Epidermal melanocyte (primary cell): ENCODE results near the gene CXCR5.
A peak's percentile ranks its signal among the peaks of the same experiment; 100 is the strongest.

Experiments used
- DNase-seq: peaks from one replicate; pipeline ENCODE4 v3.0.0; 2011; ENCODE audit warnings: low spot score; ENCODE audit not compliant: insufficient read length

Gene CXCR5

DNA sequence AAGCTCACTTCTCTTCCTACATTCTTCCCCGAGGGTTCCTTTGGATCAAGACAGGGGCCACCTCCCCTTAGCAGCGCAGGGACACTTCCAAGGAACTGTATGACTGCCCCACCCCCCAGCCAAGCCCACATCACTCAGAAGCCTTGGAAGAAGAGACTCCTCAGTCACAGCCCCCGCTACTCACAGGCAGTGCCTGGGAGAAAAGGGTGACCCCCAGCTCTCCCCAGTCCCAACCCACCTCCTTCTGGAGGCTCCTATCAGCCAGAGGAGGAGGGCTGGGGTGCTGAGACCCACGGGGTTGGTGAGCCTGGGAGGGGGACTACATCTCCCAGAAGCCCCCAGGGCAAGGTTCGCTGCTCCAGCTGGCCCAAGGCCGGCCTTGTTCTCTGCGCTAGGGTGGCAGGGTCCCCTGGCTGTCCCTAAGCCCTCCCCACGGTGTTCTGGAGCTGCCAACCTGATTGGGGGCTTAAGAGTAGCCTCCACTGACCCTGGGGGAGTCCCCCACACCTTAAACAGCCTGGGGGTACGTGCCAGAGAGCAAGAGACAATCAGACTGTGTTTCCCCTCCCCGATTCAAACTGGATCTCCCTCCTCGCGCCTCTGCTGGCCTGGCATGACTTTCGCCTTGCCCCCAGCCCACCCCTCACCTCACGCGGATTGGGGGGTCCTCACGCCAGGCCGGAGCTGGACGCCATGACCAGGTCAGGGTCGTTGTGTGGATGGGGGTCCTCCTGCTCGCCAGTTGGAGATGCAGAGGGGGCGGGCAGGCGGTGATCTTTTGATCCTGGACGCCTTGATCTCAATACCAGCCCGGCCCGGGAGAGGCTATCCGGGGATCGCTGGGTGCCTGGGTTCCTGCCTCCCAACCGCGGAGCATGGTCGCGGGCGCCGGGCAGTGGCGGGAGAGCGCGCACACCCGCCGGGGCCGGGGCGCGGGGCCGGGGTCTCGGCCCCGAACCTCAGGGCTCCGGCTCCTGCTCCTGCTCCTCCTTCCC is 41.2 kb downstream of the CXCR5 start:
- DNase-seq = peak; percentile 71

DNA sequence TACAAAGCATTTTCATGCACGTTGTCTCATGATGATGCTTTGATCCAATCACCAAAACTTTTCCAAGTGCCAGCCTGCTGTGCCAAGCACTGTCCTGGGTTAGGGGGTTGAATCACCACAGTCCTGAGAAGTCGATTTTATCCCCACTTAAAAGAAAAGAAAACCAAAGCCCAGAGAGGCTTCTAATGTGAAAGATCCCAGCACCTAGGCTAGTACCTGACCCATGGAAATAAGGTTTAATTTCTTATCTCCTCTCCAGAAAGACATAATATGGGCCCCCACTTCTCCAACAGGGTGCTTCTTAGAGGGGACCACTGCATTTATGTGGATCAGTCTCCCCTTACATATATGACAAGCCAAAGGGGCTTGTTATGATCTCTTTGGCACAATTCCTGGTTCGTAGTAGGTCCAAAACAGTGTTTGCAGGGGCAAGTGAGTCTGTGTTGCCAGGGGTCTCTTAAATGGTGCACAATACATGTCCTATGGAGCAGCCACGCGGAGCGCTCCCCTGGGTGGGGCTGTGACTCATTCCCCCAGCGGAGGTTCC is 43.9 kb downstream of the CXCR5 start:
- DNase-seq = no peak

DNA sequence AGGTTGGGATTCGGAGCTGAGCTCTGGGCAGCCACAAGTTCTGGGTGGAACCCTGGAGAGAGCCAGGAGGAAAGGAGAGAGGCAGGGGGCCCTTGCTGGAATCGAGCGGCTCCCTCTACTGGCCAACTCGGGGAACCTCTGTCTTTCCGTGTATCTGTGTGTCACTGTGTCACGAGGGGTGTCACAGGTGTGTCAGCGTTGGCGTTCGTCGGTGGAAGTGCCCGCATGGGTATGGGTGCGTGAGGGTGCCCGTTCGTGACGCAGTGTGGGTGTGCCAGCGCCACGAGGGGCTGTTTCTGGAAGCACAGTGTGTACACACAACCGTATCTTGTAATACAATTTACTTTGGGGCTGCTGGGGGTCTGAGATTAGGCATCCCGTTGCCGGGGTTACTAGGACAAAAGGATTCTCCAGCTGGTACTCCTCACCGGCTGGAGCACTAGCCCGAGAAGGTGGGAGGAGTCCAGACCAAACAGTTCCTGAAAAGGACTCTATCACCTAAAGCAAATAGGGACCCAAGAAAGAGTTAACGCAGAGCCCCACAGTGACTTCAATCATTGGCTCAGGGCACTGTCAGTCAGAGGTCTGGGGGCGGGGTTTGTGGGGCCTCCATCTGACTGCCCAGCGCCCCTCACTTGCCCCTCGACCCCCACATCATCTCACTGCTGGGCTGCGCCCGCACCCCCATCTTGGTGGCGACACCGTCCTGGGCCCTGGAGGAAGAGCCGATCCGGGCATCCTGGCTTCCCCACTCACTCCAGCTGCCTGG is 44.6 kb downstream of the CXCR5 start:
- peak; percentile 97 for DNase-seq

DNA sequence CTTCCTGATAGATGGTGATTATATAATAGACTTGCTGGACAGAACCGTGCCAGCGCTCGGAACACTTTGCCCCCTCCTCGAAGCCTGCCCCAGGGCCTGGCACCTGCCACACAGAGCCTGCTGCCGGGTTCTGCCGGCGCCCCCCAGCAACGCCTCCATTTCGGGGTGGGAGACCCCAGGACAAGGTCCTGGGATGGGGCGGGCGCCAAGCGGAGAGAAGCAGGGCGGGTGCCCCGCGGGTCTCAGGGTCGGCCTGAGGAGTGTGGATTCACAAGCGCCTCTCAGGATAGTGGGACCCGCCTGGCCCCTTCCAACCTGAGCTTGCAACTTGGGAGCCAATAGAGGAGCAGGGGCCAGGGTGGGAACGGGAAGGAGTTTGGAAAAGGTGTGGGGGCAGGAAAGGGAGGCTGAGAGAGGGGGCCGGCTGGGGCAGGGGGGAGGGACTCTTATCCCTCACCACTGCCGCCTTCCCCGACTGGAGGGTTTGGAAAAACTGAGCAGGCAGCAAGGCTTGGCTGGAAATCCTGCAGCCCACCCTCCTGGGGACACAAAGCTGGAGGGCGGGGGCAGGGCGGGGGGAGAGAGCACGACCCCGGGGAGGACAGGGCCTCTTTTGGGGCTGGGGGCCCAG is 45.3 kb downstream of the CXCR5 start:
- DNase-seq = no peak

DNA sequence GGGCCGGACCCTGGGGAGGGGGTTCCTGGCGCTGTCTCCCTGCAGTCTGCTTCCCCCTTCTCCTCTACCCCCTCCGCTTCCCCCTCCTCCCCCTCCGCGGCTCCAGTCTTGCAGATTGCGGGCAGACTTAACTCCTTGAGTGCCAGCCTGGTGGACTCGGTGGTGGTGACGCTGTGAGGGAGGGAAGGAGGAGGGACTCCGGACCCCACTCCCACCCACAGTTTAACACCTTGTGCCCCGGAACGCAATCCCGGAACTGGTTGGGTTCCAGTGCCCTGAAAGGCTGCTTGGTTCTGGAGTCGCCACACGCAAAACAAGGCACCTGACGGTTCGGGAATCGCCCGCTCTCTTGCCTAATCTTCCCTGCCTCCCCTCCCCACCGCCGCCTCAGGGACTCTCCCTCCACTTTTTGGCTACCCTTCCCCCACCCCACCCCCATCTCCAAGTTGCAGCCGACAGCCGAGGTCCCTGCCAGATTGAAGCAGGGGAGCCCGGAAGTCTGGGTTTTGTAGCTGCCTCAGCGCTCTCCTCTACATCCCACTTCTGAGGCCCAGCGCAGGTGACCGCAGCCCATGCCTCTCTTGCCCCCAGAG is 45.9 kb downstream of the CXCR5 start:
- DNase-seq = peak; percentile 77

DNA sequence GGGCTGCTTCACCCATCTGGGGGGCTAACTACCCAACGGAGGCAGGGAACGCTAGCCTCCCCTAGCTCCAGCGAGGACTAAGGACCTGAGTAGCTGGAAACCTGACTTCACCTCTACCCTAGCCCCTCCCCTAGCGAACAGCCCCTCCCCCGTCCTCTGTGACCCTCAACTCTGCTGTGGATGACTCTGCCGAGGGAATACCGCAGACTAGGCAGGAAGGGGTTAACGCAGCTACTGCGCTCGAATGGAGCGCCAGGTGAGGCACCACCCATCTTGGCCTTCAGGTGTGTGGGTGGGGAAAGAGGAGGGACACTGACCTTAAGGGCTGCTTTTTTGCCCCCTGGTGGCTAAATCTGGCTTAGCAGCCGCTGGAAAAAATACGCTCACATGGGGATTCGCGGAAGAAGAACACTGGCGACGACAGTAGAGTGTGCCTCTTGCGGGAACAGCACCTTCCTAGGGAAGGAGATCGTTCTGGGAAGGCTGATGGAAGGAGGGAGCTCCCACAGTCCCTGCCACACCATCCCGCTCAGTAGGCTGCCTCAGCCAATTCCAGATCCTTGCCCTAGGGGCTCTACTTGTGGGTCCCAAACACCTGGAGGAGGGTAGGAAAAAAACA is 46.5 kb downstream of the CXCR5 start:
- DNase-seq = peak; percentile 68

DNA sequence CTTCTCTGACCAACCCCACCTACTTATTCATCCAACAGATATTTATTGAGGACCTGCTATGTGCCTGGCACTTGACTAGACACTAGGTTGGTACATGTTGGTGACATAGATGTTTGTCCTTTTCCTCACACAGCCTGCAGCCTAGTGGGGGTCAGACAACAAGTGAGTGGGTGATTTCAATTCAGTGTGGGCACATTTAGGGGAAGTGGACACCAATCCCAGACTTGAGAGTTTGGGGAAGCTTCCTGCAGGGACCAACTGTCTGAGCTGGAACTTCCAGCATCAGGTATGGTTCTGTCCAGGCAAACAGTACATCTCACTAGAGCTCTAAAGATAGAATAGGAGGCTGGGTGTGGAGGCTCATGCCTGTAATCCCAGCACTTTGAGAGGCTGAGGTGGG is 47.9 kb downstream of the CXCR5 start:
- DNase-seq = no peak

DNA sequence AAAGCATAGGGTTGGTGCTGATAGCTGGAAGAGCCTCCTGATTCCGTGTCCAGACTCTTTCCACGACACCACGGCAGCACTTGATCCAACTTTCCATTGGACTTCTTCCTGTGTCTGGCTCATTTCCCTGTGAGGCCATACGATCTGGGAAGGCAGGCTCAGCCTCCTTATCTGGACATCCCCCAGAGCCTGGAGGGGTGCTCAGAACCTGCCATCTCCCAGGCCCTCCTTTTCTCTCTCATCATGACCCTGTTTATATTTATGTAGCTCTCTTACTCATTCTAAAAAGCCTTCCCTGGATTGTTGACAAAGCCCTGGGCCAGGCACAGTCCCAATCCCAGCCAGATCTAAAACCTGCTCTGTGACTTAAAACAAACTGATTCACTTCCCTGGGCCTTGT is 49.8 kb downstream of the CXCR5 start:
- DNase-seq = no peak

DNA sequence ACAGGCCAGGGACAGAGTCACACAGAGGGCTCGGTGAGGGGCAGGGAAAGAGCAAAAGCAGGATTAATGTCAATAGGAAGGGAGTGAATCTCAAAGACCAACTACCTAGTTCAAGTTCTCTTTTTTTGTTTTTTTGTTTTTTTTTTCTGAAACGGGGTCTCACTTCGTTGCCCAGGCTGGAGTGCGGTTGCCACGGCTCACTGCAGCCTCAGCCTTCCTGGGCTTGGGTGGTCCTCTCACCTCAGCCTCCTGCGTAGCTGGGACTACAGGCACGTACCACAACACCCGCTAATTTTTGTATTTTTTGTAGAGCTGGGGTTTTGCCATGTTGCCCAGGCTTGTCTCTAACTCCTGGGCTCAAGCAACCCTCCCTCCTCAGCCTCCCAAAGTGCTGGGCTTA is 51.7 kb downstream of the CXCR5 start:
- DNase-seq = no peak

DNA sequence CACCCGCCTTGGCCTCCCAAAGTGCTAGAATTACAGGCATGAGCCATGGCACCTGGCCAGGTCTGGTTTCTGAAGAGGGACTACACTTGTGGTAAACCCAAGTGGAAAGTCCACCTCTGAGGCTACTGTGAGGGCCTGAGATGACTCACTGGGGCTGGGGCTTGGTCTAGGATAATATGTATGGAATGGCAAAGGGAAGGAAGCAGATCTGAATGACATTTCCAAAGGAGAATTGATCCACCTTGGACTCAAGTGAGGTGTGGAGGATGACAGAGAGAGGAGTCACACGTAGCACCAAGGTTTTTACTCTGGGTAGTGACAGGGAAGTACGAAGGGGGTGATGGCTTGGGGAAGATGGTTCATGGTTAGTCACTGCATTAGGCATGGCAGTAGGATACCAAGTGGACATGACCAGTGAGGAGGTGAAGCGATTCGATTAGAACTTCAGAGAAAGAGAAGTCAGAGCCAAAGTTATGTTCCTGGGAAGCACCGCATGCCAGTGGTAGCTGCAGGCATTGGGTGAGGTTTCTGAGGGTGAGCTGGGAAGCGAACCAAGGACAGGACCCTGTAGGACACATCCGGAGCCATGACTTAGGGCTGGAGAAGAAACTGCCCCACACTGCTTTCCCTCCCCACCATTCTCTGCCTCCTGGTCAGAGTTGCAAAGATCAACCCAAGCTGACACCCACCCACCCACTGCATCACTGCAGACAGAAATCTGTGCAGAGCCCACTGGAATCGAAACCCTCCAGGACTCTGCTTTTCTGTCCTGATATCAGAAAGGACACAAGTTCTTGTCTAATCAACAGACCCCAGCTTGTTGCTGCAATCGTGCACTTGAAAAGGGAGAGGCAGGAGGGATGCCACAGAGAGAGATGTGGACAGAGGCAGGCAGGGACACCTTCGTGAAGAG is 55.1 kb downstream of the CXCR5 start:
- no peak for DNase-seq

DNA sequence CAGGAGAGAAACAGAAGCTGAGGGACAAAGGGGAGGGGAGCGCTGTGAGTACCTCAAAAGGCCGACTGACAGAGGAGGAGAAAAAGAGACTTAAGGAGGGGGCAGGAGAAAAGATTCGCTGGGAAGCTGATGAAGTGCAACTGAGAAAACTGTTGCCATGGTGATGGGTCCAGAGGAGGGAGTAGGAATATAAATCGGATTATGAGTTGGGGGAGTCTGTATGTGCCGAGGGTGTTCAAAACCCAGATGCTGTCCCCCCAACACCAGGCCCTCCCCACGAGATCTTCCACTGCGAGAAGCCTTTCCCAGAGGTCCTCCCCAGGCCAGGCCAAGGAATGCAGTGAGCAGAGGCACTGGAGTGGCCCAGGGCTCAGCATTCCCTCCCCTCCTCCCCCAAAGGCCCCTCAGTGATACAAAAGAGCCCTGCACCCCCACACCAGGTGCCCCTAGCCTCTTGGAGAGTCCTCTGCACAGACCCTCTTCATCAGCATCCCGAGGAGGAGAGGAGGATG is 55.8 kb downstream of the CXCR5 start:
- no peak for DNase-seq

DNA sequence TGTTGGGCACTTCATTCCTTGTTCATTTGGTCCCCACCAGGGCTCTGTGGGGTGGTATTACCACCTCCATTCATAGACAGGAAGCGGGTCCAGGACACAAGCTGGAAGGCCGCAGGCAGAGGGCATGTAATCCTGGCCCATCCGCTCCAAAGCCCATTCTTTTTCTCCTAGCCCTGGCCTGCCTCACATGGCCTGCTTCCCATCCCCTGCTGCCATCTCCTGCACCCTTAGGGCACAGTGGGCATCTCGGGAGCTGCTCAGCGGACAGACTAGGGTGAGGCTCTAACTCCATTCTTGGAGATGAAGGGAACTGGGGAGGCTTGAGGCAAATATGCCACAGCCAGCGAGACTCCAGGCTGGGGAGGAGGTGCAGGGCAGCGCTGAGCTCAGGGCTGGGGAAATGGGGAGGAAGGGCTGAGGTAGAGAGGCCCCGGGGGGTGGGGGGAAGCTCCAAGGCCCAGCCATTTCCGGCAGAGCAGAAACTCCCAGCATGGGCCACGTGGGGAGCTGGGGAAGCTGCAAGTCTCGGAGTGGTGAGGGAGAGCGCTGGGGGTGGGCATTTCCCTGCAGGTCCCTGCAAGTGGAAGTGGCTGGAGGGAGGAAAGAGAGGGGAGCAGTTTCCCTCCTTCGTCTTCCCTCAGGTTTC is 56.4 kb downstream of the CXCR5 start:
- DNase-seq = no peak

DNA sequence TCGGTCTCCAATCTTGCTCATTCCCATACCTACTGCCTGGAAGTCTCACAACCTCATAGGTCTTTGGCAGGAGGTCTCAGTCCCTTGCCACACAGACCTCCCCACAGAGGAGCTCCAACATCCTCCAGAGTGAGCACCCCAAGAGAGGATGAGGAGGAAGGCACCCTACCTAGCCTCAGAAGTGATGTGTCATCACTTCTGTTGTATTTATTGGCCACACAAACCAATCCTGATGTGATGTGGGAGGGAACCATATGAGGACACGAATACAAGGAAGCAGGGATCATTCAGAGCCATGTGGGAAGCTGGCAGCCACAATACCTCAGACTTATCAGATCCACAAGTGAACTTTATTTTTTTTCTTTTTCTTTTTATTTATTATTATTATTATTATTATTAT is 63.4 kb downstream of the CXCR5 start:
- no peak for DNase-seq
